B cell (primary cell): Measurements from ENCODE around the gene OIT3. TPM values are rescaled to one million over a fixed set of nuclear protein-coding genes. Genes with fewer than 3 reads are reported as not detected.
"Not testable (repeated sequence)": the region's sequence is repeated elsewhere in the genome, so short reads cannot be mapped to it uniquely, and the experiment has no call there.

Source experiments
- ATAC-seq: fragments of 200-7000 bp; cut with Tn5 transposase; one replicate; pipeline ENCODE4 v1.10.0; 2021; ENCODE audit warnings: low read depth, mild to moderate bottlenecking, moderate number of reproducible peaks, moderate library complexity
- CTCF ChIA-PET: fragments of 350-600 bp; sonication (Branson Sonifier 250); formaldehyde crosslinking; loops from one replicate; lab custom pipeline; 2021; ENCODE audit warnings: antibody characterized with exemption, inconsistent platforms; lab: Charles Lee
- POLR2A ChIA-PET: fragments of 350-600 bp; sonication (Branson Sonifier 250); formaldehyde crosslinking; loops from one replicate; lab custom pipeline; 2021; ENCODE audit warnings: antibody characterized with exemption; lab: Charles Lee
- DNase-seq: peaks from one replicate; pipeline ENCODE4 v3.0.0; 2013
- H2AFZ ChIP-seq: 2 replicates; pipeline ENCODE4 v1.6.1; 2012; ENCODE audit warnings: mild to moderate bottlenecking, low read depth, low read length; ENCODE audit not compliant: insufficient read depth, poor library complexity, severe bottlenecking
- H3K27ac ChIP-seq, 2 donors: 1 replicate in 1 of 2; 2 replicates in 1 of 2; pipeline ENCODE4 v1.5.1; 2012 to 2013; ENCODE audit warnings: low read length in 2 of 2, mild to moderate bottlenecking in 2 of 2, moderate library complexity in 1 of 2
- H3K27me3 ChIP-seq, 4 experiments: fragments of 200-600 bp in 1 of 4; sonication (generic) in 1 of 4; replicated peaks in 1 of 4; 1 replicate in 2 of 4; 2 replicates in 2 of 4; pipeline versions ENCODE4 v1.6.1 to v1.7.0; 2013 to 2016; ENCODE audit warnings: low read length in 3 of 4, mild to moderate bottlenecking in 2 of 4, mixed read lengths in 1 of 4, moderate library complexity in 1 of 4; ENCODE audit not compliant: insufficient read depth in 4 of 4, control insufficient read depth in 3 of 4; ENCODE audit errors: control extremely low read depth in 1 of 4
- H3K36me3 ChIP-seq, 2 experiments: replicated peaks in 1 of 2; 1 replicate in 1 of 2; 2 replicates in 1 of 2; pipeline versions ENCODE4 v1.6.1 to v1.7.1; 2013; ENCODE audit warnings: low read length in 1 of 2; ENCODE audit not compliant: insufficient read depth in 2 of 2, control insufficient read depth in 1 of 2; ENCODE audit errors: control extremely low read depth in 1 of 2, extremely low read depth in 1 of 2
- H3K4me1 ChIP-seq, 2 donors: fragments of 200-600 bp in 1 of 2; sonication (generic) in 1 of 2; 1 replicate in 1 of 2; 2 replicates in 1 of 2; pipeline versions ENCODE4 v1.5.1 to v1.6.1; 2013 to 2017; ENCODE audit warnings: low read length in 2 of 2; ENCODE audit not compliant: control insufficient read depth in 2 of 2, insufficient read depth in 2 of 2
- H3K4me2 ChIP-seq: replicated peaks from 2 replicates; pipeline ENCODE3; 2012; ENCODE audit warnings: mild to moderate bottlenecking, low read depth, low read length; ENCODE audit not compliant: poor library complexity, severe bottlenecking
- H3K4me3 ChIP-seq, 5 experiments: fragments of 200-600 bp in 1 of 5; sonication (generic) in 1 of 5; 1 replicate in 3 of 5; 2 replicates in 2 of 5; pipeline versions ENCODE4 v1.5.1 to v1.7.0; 2011 to 2016; ENCODE audit warnings: low read length in 4 of 5, mild to moderate bottlenecking in 4 of 5, low read depth in 2 of 5, control low read depth in 1 of 5, moderate library complexity in 1 of 5; ENCODE audit not compliant: insufficient read depth in 1 of 5; ENCODE audit errors: control extremely low read depth in 1 of 5, extremely low read depth in 1 of 5
- H3K79me2 ChIP-seq: fragments of 200-600 bp; sonication (generic); one replicate; pipeline ENCODE4 v1.6.0; 2016; ENCODE audit warnings: low read length; ENCODE audit not compliant: control insufficient read depth, insufficient read depth
- H3K9ac ChIP-seq: fragments of 200-600 bp; sonication (generic); 2 replicates; pipeline ENCODE4 v1.6.1; 2017; ENCODE audit warnings: mild to moderate bottlenecking, low read length, moderate library complexity
- H3K9me3 ChIP-seq, 3 donors: one replicate each; pipeline versions ENCODE4 v1.6.1 to v1.7.1; 2013; ENCODE audit warnings: low read length in 2 of 3; ENCODE audit not compliant: control insufficient read depth in 2 of 3, insufficient read depth in 1 of 3; ENCODE audit errors: control extremely low read depth in 1 of 3
- H4K20me1 ChIP-seq: 2 replicates; pipeline ENCODE4 v1.6.0; 2012; ENCODE audit warnings: mild to moderate bottlenecking, low read length; ENCODE audit not compliant: insufficient read depth, control insufficient read depth, poor library complexity, severe bottlenecking
- H3K27ac Mint-ChIP-seq: one replicate; pipeline ENCODE4 v1.8.0; 2021; ENCODE audit warnings: mixed read lengths
- H3K27me3 Mint-ChIP-seq: one replicate; pipeline ENCODE4 v1.8.0; 2021; ENCODE audit warnings: mixed read lengths
- H3K4me1 Mint-ChIP-seq: one replicate; pipeline ENCODE4 v1.8.0; 2021; ENCODE audit warnings: mixed read lengths
- H3K4me3 Mint-ChIP-seq: one replicate; pipeline ENCODE4 v1.8.0; 2021; ENCODE audit warnings: mixed read lengths
- H3K9me3 Mint-ChIP-seq: one replicate; pipeline ENCODE4 v1.8.0; 2022; ENCODE audit warnings: mixed read lengths; ENCODE audit not compliant: insufficient read depth
- EZH2 ChIP-seq: IDR thresholded peaks from 2 replicates; pipeline ENCODE4 v1.6.1; 2012; ENCODE audit warnings: borderline replicate concordance, low read depth, mild to moderate bottlenecking, moderate library complexity, low read length; ENCODE audit not compliant: insufficient read depth, poor library complexity, severe bottlenecking
- WGBS: methylation state at CpG from one replicate; pipeline ENCODE4 v1.1.5; 2013; ENCODE audit warnings: missing lambda C conversion rate; ENCODE audit not compliant: insufficient coverage; 5-methylcytosine and 5-hydroxymethylcytosine counted together
- intact Hi-C: fragments of 100-400 bp; cut with micrococcal nuclease; formaldehyde crosslinking; loops from one replicate; pipeline ENCODE4 v1.10.0; 2022
- polyA plus RNA-seq: library from polyadenylated mRNA; depleted of rRNA; stranded (reverse); fragments of >200 nt; gene quantifications from 2 replicates; pipeline ENCODE4 v1.2.3, GENCODE V29; 2012
- total RNA-seq, 2 donors: library from RNA; stranded (reverse); fragments of 120-200 nt in 1 of 2; gene quantifications; 1 replicate in 1 of 2; 2 replicates in 1 of 2; pipeline versions ENCODE4 v1.2.3 to v1.2.4, GENCODE V29; 2013 to 2022
- TF ChIP-seq, protein P1 (sequence below): fragments of 200-600 bp; IDR thresholded peaks from one replicate; pipeline ENCODE4 v1.8.0; 2022; ENCODE audit warnings: antibody characterized with exemption, mild to moderate bottlenecking

Gene OIT3
- total and polyA plus RNA-seq, 2 donors (not counting 1 experiment from before 2014, with no cell fraction given) = 0.04 TPM; not detected in 1

DNA sequence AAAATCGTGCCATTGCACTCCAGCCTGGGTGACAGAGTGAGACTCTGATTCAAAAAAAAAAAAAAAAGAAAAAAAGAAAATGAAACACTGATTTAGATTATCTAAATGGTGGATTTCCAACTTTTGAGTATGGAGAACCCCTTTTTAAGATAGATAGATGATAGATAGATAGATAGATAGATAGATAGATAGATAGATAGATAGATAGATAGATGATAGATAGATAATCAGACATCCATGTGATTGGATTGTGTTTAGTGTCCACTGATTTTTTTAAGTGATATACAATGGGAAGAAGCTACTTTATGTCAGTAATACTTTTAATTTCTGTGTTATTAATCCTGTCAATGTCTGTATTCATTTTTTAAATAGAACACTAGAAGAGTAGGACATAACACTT is 6.0 kb downstream of the OIT3 start:
- intact Hi-C loops = no loop called here
- Histone ChIP-seq H3K4me1 (no peaks in the 10 kb centered on the region), H3K27ac (no peak overlapping the region), H3K36me3 (no peaks in the 10 kb centered on the region), H3K9ac (no peak overlapping the region), H3K27me3 (peaks cover 0 to 6% (median 2%) of the 10 kb centered on the region in 4 experiments), H3K4me3 (no peak overlapping the region), H3K79me2 (no peaks in the 10 kb centered on the region), H2AFZ (no peak overlapping the region), H4K20me1 (no peaks in the 10 kb centered on the region), H3K9me3 (no peaks in the 10 kb centered on the region), H3K4me2 (no peak overlapping the region)
- CTCF ChIA-PET = interaction anchor here (0.9 kb wide), 1 partner anchor 28 kb away, joined by 4 read pairs; no protein-coding TSS in a partner anchor
- TF ChIP-seq, protein P1, sequence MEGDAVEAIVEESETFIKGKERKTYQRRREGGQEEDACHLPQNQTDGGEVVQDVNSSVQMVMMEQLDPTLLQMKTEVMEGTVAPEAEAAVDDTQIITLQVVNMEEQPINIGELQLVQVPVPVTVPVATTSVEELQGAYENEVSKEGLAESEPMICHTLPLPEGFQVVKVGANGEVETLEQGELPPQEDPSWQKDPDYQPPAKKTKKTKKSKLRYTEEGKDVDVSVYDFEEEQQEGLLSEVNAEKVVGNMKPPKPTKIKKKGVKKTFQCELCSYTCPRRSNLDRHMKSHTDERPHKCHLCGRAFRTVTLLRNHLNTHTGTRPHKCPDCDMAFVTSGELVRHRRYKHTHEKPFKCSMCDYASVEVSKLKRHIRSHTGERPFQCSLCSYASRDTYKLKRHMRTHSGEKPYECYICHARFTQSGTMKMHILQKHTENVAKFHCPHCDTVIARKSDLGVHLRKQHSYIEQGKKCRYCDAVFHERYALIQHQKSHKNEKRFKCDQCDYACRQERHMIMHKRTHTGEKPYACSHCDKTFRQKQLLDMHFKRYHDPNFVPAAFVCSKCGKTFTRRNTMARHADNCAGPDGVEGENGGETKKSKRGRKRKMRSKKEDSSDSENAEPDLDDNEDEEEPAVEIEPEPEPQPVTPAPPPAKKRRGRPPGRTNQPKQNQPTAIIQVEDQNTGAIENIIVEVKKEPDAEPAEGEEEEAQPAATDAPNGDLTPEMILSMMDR = no peak
- TF ChIP-seq EZH2 = no peak
- DNase-seq = no peak
- H3K9me3 Mint-ChIP-seq = no peaks in the 10 kb centered on the region
- H3K4me3 Mint-ChIP-seq = no peak overlapping the region
- H3K27ac Mint-ChIP-seq = no peak overlapping the region
- no peak for ATAC-seq
- no peaks in the 10 kb centered on the region for H3K4me1 Mint-ChIP-seq
- peaks cover under 1% of the 10 kb centered on the region for H3K27me3 Mint-ChIP-seq
- no CpG with 5 or more reads among the region's 1 CpG for WGBS
- POLR2A ChIA-PET = no interaction called here

DNA sequence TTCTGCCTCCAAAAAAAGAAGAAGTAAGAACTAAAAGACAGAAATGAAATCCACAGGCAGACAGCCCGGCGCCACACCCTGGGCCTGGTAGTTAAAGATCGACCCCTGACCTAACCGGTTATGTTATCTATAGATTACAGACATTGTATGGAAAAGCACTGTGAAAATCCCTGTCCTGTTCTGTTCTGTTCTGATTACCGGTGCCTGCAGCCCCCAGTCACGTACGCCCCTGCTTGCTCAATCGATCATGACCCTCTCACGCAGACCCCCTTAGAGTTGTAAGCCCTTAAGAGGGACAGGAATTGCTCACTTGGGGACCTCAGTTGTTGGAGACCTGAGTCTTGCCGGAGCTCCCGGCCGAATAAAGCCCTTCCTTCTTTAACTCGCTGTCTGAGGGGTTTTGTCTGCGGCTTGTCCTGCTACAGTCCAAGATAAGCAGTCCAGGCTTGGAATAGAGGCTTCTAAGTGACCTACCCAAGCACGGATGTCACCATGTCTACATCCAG is 10.5 kb downstream of the OIT3 start:
- H3K4me3 Mint-ChIP-seq, H3K9me3 ChIP-seq, H3K4me1 Mint-ChIP-seq, H3K27me3 Mint-ChIP-seq, POLR2A ChIA-PET, H4K20me1 ChIP-seq, intact Hi-C loops, H3K4me3 ChIP-seq, H3K27me3 ChIP-seq, H3K9me3 Mint-ChIP-seq, H3K4me2 ChIP-seq, H3K36me3 ChIP-seq, CTCF ChIA-PET, H3K27ac ChIP-seq, H3K27ac Mint-ChIP-seq, H3K4me1 ChIP-seq, H3K9ac ChIP-seq, H2AFZ ChIP-seq, DNase-seq, ATAC-seq, H3K79me2 ChIP-seq: not testable (repeated sequence)
- 97% methylated on average over 10 of the region's 15 CpGs for WGBS
